NB4 (cell line): ENCODE data around the gene RAB3IP.

Experiments used
- POLR2A ChIP-seq: IDR thresholded peaks from 2 replicates; pipeline ENCODE4 v1.6.1; 2011; ENCODE audit warnings: mild to moderate bottlenecking; ENCODE audit not compliant: insufficient read length; ENCODE audit errors: extremely low read depth
- TF ChIP-seq, protein P1 (sequence below): IDR thresholded peaks from one replicate; pipeline ENCODE4 v1.5.1; 2012; ENCODE audit warnings: low read depth, low read length

DNA sequence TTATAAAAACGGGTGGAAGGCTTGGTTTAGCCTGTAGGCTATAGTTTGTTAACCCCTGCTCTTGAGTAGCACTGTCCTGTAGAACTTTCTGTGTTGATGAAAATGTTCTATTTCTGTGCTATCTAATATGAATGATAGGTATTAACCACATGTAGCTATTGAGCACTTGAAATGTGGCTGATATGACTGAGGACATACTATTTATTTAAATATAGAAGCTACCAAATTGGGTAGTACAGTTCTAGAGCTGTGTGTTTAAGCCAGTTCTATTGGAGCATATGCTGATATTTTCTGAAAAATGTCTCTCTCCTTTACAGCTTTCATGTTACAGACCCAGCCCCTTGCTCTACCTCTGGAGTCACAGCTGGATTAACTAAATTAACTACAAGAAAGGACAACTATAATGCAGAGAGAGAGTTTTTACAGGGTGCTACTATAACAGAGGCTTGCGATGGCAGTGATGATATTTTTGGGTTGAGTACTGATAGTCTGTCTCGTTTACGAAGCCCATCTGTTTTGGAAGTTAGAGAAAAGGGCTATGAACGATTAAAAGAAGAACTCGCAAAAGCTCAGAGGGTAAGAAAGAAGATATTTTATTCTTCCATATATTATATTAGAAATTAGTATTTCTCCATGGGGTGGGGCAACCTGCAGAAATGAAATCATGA is 17.6 kb downstream of the RAB3IP start:
- TF ChIP-seq, protein P1, sequence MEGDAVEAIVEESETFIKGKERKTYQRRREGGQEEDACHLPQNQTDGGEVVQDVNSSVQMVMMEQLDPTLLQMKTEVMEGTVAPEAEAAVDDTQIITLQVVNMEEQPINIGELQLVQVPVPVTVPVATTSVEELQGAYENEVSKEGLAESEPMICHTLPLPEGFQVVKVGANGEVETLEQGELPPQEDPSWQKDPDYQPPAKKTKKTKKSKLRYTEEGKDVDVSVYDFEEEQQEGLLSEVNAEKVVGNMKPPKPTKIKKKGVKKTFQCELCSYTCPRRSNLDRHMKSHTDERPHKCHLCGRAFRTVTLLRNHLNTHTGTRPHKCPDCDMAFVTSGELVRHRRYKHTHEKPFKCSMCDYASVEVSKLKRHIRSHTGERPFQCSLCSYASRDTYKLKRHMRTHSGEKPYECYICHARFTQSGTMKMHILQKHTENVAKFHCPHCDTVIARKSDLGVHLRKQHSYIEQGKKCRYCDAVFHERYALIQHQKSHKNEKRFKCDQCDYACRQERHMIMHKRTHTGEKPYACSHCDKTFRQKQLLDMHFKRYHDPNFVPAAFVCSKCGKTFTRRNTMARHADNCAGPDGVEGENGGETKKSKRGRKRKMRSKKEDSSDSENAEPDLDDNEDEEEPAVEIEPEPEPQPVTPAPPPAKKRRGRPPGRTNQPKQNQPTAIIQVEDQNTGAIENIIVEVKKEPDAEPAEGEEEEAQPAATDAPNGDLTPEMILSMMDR, result no peak
- no peak for TF ChIP-seq POLR2A
